Measurements from ENCODE around the gene XPNPEP3.
"Not testable (repeated sequence)": the region's sequence is repeated elsewhere in the genome, so short reads cannot be mapped to it uniquely, and the experiment has no call there.

XPNPEP3 gene

GRCh38 chr22:40856513-40857308, at the start of gene XPNPEP3, which contains the start of gene ST13:
Gene XPNPEP3, plus strand, starts transcription at chr22:40857148. Its CDS starts 34 bp downstream, at chr22:40857182.
Gene ST13, minus strand, starts transcription at chr22:40856639. Its CDS starts 99 bp downstream, at chr22:40856540.
- DNase-seq (ENCODE audit: low read depth in 2 of 2, low spot score in 1 of 2): peak; percentile 93 to 95

- DNase-seq (ENCODE audit: low read depth in 2 of 2, low spot score in 1 of 2): no peak
Measured at GRCh38 chr22:40808018-40808841, 48.7 kb upstream of the XPNPEP3 start.

DNA sequence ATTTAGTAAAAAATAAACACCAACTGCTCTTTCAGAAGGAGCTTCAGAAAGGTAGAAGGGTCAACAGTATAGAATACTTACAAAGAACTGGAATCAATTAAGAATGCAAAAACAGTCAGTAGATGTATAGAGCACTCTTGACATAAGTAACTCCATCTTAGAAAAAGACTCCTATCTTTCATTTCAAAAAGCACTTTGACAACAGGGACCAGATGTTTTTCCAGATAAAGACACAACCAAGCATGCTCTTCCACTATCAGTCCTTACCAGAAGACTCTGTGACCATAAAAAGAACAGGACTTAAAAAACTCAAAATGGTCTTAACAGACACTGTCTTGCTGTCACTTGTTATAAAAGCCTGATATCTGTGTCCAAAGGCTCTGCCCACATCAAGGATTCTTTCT, 43.0 kb upstream of the XPNPEP3 start:
- DNase-seq (ENCODE audit: low read depth in 2 of 2, low spot score in 1 of 2): no peak

- no peak for DNase-seq (ENCODE audit: low read depth in 2 of 2, low spot score in 1 of 2)
Measured at GRCh38 chr22:40817737-40818136, 39.2 kb upstream of the XPNPEP3 start.

DNA sequence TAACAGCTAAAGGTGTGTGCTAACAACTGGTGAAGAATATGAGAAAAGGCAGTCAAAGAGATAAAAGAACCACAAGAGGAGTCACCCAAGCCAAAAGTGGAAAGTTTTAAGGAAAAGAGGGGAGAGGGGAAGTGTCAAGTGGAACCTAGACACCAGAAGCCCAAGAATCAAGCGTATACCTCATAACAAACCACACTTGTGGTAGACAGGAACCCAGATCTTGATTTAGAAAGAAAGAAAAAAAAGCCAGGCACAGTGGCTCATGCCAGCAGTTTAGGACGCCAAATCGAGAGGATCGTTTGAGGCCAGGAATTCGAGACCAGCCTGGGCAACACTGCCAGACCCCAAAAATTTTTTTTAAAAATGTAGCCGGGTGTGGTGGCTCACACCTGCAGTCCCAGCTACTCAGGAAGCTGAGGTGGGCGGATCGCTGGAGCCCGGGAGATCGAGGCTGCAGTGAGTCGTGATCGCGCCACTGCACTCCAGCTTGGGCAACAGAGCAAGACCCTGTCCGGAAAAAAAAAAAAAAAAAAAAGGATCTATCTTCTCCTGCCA, 38.7 kb upstream of the XPNPEP3 start:
- no peak for DNase-seq (ENCODE audit: low read depth in 2 of 2, low spot score in 1 of 2)

GRCh38 chr22:40818747-40819598, 38.0 kb upstream of the XPNPEP3 start, which contains the start of gene SLC25A17:
Gene SLC25A17, minus strand, starts transcription at chr22:40819346. Its CDS starts 98 bp downstream, at chr22:40819248.
- DNase-seq (ENCODE audit: low read depth in 2 of 2, low spot score in 1 of 2): peak; percentile 73 to 80

DNA sequence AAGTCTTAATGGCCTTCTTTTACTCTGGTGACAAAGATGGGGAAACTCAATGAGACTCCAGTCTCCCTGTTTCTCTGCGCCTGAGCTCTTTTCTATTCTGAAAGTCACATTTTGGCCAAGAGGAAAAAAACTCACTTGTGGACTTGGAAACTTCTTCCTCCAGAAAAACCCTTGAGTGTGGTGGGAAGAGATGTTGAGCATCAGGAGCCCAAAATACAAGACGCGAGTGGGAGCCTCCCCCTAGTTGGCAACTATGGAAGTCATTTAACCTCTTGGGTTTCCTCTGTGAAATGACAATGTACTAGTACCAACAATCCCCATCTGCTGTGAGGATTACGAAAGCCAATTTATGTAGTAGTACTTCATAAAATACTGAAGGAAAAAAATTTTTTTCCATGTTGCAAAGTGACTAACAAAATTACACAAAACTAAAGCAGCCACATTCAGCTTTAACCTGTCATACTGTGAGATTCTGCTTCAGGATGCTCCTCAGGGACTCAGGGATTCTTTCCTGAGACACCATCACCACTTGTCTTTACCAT, 37.3 kb upstream of the XPNPEP3 start:
- no peak for DNase-seq (ENCODE audit: low read depth in 2 of 2, low spot score in 1 of 2)

- no peak for DNase-seq (ENCODE audit: low read depth in 2 of 2, low spot score in 1 of 2)
Measured at GRCh38 chr22:40823426-40823825, 33.5 kb upstream of the XPNPEP3 start.

- not testable (repeated sequence) for DNase-seq (ENCODE audit: low read depth in 2 of 2, low spot score in 1 of 2)
Measured at GRCh38 chr22:40826292-40826691, 30.7 kb upstream of the XPNPEP3 start.

GRCh38 chr22:40826984-40827741, 29.8 kb upstream of the XPNPEP3 start:
- no peak for DNase-seq (ENCODE audit: low read depth in 2 of 2, low spot score in 1 of 2)

DNA sequence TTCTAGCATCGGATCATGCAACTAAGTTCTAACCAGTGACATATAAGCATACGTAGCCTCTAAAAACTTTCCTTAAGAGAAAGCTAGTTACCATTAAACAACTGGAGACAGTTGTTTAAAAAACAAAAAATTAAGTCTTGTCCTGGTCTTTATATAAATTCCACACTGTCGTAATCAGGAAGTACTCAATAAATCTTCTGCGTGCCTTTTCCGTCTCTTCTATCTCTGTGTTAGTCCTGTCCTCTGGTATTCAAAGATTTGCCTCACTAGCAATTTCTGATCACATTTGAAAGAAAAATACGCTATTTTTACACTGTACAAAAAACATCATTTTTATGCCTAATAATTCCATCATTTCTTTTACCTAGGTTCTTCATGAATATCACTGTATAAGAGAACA, 27.8 kb upstream of the XPNPEP3 start:
- no peak for DNase-seq (ENCODE audit: low read depth in 2 of 2, low spot score in 1 of 2)

GRCh38 chr22:40834619-40835018, 22.3 kb upstream of the XPNPEP3 start:
- no peak for DNase-seq (ENCODE audit: low read depth in 2 of 2, low spot score in 1 of 2)

GRCh38 chr22:40838486-40838885, 18.5 kb upstream of the XPNPEP3 start:
- no peak for DNase-seq (ENCODE audit: low read depth in 2 of 2, low spot score in 1 of 2)

- no peak for DNase-seq (ENCODE audit: low read depth in 2 of 2, low spot score in 1 of 2)
Measured at GRCh38 chr22:40844951-40845350, 12.0 kb upstream of the XPNPEP3 start.

DNA sequence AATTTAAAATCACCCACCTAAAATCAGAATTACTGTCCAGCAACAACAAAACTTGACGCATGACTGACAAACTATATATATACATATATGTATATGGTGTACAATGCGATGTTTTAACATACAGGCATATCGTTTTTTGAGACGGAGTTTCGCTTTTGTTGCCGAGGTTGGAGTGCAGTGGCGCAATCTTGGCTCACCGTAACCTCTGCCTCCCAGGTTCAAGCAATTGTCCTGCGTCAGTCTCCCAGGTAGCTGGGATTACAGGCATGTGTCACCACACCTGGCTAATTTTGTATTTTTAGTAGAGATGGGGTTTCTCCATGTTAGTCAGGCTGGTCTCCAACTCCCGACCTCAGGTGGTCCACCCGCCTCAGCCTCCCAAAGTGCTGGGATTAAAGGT, 11.1 kb upstream of the XPNPEP3 start:
- DNase-seq (ENCODE audit: low read depth in 2 of 2, low spot score in 1 of 2): not testable (repeated sequence)

GRCh38 chr22:40853333-40853732, 3.6 kb upstream of the XPNPEP3 start:
- DNase-seq (ENCODE audit: low read depth in 2 of 2, low spot score in 1 of 2): no peak

DNA sequence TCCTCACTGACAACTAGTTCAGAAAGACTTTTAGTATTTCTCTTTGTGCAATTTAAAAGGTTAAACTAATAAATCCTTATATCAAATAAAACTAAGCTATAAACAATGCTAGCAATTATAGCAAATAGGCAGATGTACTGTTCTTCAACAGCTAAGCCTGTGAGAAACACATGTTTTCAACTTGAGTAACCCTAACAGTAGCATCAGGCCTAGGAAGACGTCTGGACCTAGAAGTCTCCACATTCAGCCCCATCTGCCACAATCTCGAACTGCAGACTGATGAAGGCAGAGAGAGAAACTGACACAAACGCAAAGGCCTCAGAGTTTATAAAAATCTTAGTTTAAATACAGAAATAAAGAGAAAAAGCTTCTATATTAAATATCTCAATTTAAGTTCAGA, 3.0 kb upstream of the XPNPEP3 start:
- no peak for DNase-seq (ENCODE audit: low read depth in 2 of 2, low spot score in 1 of 2)

GRCh38 chr22:40855071-40855978, 1.6 kb upstream of the XPNPEP3 start:
- no peak for DNase-seq (ENCODE audit: low read depth in 2 of 2, low spot score in 1 of 2)

All from stimulated activated CD8-positive, alpha-beta memory T cell treated with anti-CD3 and anti-CD28 coated beads, Interleukin-4, amount 100 ng/mL, for 4 hours (primary cell).